ENCODE data around the gene RUFY1. TPM values are rescaled to one million over a fixed set of nuclear protein-coding genes. Genes with fewer than 3 reads are reported as not detected.

RUFY1 gene
- polyA plus RNA-seq, 1 of the 3 experiments (the other 2 are of a cell fraction) = 30.3 TPM

DNA sequence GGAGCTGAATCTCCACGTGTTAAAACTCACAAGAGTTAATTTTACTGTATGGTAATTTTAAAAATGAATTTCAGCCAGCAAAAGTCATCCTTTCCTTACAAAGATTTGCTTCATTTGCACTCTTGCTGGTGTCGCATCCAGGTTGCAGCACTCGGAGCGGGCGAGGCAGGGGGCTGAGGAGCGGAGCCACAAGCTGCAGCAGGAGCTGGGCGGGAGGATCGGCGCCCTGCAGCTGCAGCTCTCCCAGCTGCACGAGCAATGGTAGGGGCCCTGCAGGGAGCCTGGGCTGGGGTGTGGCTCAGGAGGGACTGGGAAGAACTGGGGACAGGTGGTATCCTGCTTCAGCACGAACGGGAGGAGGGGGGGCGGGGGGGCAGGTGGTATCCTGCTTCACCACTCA lies 46.1 kb downstream of the RUFY1 start:
- H4K20me1 ChIP-seq (ENCODE audit: insufficient read depth) = no peaks in the 10 kb centered on the region
- H3K27me3 ChIP-seq (ENCODE audit: insufficient read depth) = no peaks in the 10 kb centered on the region
- peaks cover 50 to 51% of the 10 kb centered on the region in 2 experiments for H3K36me3 ChIP-seq (replicated peaks in 1 of 2; ENCODE audit: control insufficient read depth in 1 of 2, insufficient read depth in 2 of 2, low read length in 1 of 2)
- TF ChIP-seq RAD21 (IDR thresholded peaks at IDR 0.05; ENCODE audit: low read length) = no peak
- TF ChIP-seq TAF1 (IDR thresholded peaks at IDR 0.05; ENCODE audit: borderline replicate concordance, low read depth, low read length) = no peak
- TF ChIP-seq NRF1 (IDR thresholded peaks at IDR 0.05; ENCODE audit: low read depth, low read length) = no peak
- WGBS (ENCODE audit: low lambda C conversion rate) = 93% methylated on average over 10 of the region's 13 CpGs
- no peaks in the 10 kb centered on the region for H3K4me1 ChIP-seq (ENCODE audit: control insufficient read depth in 1 of 2, insufficient read depth in 2 of 2, low read depth in 1 of 2, low read length in 1 of 2)
- no peak overlapping the region for H2AFZ ChIP-seq (ENCODE audit: low read depth)
- H3K79me2 ChIP-seq (ENCODE audit: insufficient read depth) = no peaks in the 10 kb centered on the region
- peaks cover 2% of the 10 kb centered on the region for H3F3A ChIP-seq (replicated peaks; ENCODE audit: insufficient read depth)
- H3K9me2 ChIP-seq = no peaks in the 10 kb centered on the region
- no peak overlapping the region for H3K9ac ChIP-seq
- H3K9me3 ChIP-seq = no peaks in the 10 kb centered on the region
- H3K4me3 ChIP-seq (ENCODE audit: low read depth in 2 of 2, low read length in 1 of 2) = no peak overlapping the region
- CTCF ChIA-PET = interaction anchor here (1.0 to 1.3 kb wide), 2 partner anchors 8 to 10 kb away, joined by 3 to 5 read pairs; no protein-coding TSS in a partner anchor
- POLR2A ChIA-PET = interaction anchor here (1.1 to 1.4 kb wide), 3 partner anchors 11 to 27 kb away, joined by 3 to 4 read pairs (median 4); partner anchors contain the start of gene HNRNPH1
- no peak for DNase-seq
- no peak overlapping the region for H3K4me2 ChIP-seq
- no peak overlapping the region for H3K27ac ChIP-seq (ENCODE audit: low read depth in 2 of 2, low read length in 1 of 2)

DNA sequence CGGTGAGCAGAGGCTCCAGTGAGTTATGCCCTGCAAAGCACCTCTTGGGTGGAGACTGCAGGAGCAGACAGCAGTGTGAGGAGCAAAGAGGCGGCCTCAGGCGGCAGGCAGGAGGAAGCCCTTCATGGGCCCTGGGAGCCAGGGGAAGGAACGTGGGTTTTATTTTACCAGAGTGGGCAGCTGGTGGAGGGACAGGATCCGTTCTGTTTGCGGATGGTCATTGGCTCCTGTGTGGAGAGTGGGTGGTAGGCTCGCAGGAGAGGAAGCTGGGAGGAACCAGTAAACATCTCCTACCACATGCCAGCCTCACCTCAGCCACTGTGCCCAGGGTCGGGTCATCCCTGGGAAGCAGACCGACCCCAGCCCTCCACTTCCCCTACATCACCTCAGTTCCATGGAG lies 48.7 kb downstream of the RUFY1 start:
- POLR2A ChIA-PET = no interaction called here
- Histone ChIP-seq H3K4me2 (no peak overlapping the region), H3K79me2 (ENCODE audit: insufficient read depth) (no peaks in the 10 kb centered on the region), H3K9ac (no peak overlapping the region), H3K9me2 (no peaks in the 10 kb centered on the region), H3K27me3 (ENCODE audit: insufficient read depth) (no peaks in the 10 kb centered on the region), H3K9me3 (no peaks in the 10 kb centered on the region), H3K27ac (ENCODE audit: low read depth in 2 of 2, low read length in 1 of 2) (no peak overlapping the region), H3K4me3 (ENCODE audit: low read depth in 2 of 2, low read length in 1 of 2) (no peak overlapping the region), H4K20me1 (ENCODE audit: insufficient read depth) (no peaks in the 10 kb centered on the region), H3K36me3 (replicated peaks in 1 of 2; ENCODE audit: control insufficient read depth in 1 of 2, insufficient read depth in 2 of 2, low read length in 1 of 2) (peaks cover 39 to 45% of the 10 kb centered on the region in 2 experiments), H3F3A (replicated peaks; ENCODE audit: insufficient read depth) (no peaks in the 10 kb centered on the region), H3K4me1 (ENCODE audit: control insufficient read depth in 1 of 2, insufficient read depth in 2 of 2, low read depth in 1 of 2, low read length in 1 of 2) (no peaks in the 10 kb centered on the region), H2AFZ (ENCODE audit: low read depth) (no peak overlapping the region)
- no peak for DNase-seq
- TF ChIP-seq, protein P1, sequence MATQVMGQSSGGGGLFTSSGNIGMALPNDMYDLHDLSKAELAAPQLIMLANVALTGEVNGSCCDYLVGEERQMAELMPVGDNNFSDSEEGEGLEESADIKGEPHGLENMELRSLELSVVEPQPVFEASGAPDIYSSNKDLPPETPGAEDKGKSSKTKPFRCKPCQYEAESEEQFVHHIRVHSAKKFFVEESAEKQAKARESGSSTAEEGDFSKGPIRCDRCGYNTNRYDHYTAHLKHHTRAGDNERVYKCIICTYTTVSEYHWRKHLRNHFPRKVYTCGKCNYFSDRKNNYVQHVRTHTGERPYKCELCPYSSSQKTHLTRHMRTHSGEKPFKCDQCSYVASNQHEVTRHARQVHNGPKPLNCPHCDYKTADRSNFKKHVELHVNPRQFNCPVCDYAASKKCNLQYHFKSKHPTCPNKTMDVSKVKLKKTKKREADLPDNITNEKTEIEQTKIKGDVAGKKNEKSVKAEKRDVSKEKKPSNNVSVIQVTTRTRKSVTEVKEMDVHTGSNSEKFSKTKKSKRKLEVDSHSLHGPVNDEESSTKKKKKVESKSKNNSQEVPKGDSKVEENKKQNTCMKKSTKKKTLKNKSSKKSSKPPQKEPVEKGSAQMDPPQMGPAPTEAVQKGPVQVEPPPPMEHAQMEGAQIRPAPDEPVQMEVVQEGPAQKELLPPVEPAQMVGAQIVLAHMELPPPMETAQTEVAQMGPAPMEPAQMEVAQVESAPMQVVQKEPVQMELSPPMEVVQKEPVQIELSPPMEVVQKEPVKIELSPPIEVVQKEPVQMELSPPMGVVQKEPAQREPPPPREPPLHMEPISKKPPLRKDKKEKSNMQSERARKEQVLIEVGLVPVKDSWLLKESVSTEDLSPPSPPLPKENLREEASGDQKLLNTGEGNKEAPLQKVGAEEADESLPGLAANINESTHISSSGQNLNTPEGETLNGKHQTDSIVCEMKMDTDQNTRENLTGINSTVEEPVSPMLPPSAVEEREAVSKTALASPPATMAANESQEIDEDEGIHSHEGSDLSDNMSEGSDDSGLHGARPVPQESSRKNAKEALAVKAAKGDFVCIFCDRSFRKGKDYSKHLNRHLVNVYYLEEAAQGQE (IDR thresholded peaks at IDR 0.05; ENCODE audit: low read depth, low read length) = no peak
- TF ChIP-seq, protein P2, sequence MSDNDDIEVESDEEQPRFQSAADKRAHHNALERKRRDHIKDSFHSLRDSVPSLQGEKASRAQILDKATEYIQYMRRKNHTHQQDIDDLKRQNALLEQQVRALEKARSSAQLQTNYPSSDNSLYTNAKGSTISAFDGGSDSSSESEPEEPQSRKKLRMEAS (IDR thresholded peaks at IDR 0.05; ENCODE audit: low read depth) = no peak
- no peak for TF ChIP-seq FOSL2 (IDR thresholded peaks at IDR 0.05; ENCODE audit: borderline replicate concordance, low read depth)
- TF ChIP-seq TAF1 (IDR thresholded peaks at IDR 0.05; ENCODE audit: borderline replicate concordance, low read depth, low read length) = no peak
- no peak for TF ChIP-seq YY1 (IDR thresholded peaks at IDR 0.05; ENCODE audit: low read depth)
- TF ChIP-seq MXI1 (IDR thresholded peaks at IDR 0.05; ENCODE audit: low read depth, low read length) = no peak
- TF ChIP-seq SMC3 (IDR thresholded peaks at IDR 0.05; ENCODE audit: low read depth, low read length) = no peak
- no peak for TF ChIP-seq FOXM1 (IDR thresholded peaks at IDR 0.05; ENCODE audit: low read depth)
- TF ChIP-seq TCF12 (IDR thresholded peaks at IDR 0.05) = no peak
- no peak for TF ChIP-seq CHD2 (IDR thresholded peaks at IDR 0.05; ENCODE audit: low read length, partially characterized antibody)
- no peak for TF ChIP-seq JUND (IDR thresholded peaks at IDR 0.05)
- no peak for TF ChIP-seq TEAD4 (IDR thresholded peaks at IDR 0.05; ENCODE audit: borderline replicate concordance, insufficient read depth)
- CTCF ChIA-PET = no interaction called here
- 88% methylated on average over 6 of the region's 9 CpGs for WGBS (ENCODE audit: low lambda C conversion rate)
